Stimulated activated naive CD8-positive, alpha-beta T cell treated with anti-CD3 and anti-CD28 coated beads, Interleukin-15, amount 100 ng/mL, for 72 hours (primary cell): Measurements from ENCODE around the gene DAP.

Experiments
- ATAC-seq: fragments of 150-1000 bp; cut with Tn5 transposase; 2 replicates; pipeline ENCODE4 v1.10.0; 2021; ENCODE audit warnings: mild to moderate bottlenecking, moderate library complexity
- DNase-seq, 2 donors: peaks; one replicate each; pipeline ENCODE4 v3.0.0; 2021 to 2022
- H3K27ac Mint-ChIP-seq, 2 donors: one replicate each; pipeline ENCODE4 v1.8.0; 2022; ENCODE audit warnings: mild to moderate bottlenecking in 2 of 2, mixed read lengths in 2 of 2, moderate library complexity in 2 of 2
- H3K27me3 Mint-ChIP-seq: one replicate; pipeline ENCODE4 v1.8.0; 2022; ENCODE audit warnings: mixed read lengths
- H3K4me1 Mint-ChIP-seq: one replicate; pipeline ENCODE4 v1.8.0; 2022; ENCODE audit warnings: mild to moderate bottlenecking, mixed read lengths
- H3K4me3 Mint-ChIP-seq, 2 donors: one replicate each; pipeline ENCODE4 v1.8.0; 2022; ENCODE audit warnings: mild to moderate bottlenecking in 2 of 2, mixed read lengths in 2 of 2, moderate library complexity in 1 of 2
- H3K9me3 Mint-ChIP-seq, 2 donors: one replicate each; pipeline ENCODE4 v1.8.0; 2022; ENCODE audit warnings: mixed read lengths in 2 of 2

The DAP gene

DNA sequence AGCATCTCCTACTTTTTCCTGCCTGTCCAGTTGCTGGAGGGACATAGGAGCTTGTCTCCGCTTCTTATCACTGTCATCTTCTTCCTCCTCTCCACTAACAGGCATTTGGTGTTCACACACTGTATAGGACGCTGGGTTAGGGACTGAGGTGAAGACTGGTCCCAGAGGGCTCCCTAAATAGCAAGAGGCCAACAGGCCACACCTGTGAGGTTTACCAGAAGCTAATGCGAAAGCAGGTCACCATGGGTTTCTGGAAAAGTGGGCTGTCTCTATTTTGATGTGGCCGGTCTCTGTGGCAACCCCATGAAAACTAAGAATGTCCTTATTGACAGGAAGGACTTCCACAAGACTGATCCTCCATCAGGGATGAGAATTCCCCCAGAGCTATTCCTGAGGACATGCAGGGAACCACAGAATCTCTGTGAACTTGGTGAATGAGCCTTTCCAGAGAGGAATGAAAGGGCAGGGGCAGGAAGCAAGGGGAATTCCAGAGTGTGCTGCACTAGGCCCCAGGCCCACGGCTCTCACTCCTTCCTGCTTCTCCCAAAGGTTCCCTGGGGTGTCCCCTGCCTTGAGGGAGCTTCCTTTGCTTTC, 61.7 kb downstream of the DAP start:
- no peak for DNase-seq
- H3K27me3 Mint-ChIP-seq = no peaks in the 10 kb centered on the region
- H3K27ac Mint-ChIP-seq = peak overlapping the region in 1 of 2 donors; percentile 66
- H3K4me3 Mint-ChIP-seq = no peak overlapping the region
- peak; percentile 7 for ATAC-seq
- no peaks in the 10 kb centered on the region for H3K9me3 Mint-ChIP-seq
- peaks cover 63% of the 10 kb centered on the region for H3K4me1 Mint-ChIP-seq

DNA sequence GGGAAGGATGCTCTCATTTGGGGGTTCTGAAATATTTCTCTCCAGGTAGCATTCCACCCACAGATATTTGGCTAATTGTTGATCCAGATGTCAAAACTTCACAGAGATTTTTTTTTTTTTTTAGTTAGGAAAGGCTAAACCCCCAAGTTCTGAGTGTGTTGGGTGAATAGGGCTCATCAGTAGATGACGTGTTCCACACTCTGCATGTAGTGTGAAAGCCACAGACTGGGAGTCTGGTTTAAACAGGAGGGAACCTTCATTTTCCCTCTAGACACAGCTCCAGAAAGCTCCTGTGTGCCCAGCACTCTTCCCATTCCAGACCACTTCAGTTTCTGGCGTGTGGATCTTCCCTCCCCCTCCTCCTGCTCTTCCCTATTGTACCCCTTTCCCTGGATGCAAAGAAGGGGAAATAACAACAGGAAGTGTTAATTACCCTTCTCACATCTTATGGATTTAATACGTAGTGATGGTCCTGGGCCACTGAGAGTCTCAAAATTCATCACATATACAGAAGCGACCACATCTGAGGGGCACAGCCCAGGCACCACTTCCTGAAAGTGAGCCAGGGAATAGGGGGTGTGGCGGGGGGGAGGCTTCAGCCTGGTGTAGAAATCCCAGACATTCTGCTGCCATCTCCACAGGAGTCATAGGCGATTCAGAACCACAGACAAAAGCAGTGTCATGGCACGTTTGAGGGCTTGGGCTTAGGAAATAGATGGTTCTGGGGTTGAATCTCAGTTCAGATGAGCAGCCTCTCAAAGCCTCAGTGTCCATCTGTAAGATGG, 65.1 kb downstream of the DAP start:
- DNase-seq (no peak), ATAC-seq (peak; percentile 59)
- Mint-ChIP-seq H3K4me1 (peaks cover 49% of the 10 kb centered on the region), H3K4me3 (no peak overlapping the region), H3K27me3 (no peaks in the 10 kb centered on the region), H3K9me3 (no peaks in the 10 kb centered on the region), H3K27ac (peak overlapping the region in 1 of 2 donors; percentile 49)

DNA sequence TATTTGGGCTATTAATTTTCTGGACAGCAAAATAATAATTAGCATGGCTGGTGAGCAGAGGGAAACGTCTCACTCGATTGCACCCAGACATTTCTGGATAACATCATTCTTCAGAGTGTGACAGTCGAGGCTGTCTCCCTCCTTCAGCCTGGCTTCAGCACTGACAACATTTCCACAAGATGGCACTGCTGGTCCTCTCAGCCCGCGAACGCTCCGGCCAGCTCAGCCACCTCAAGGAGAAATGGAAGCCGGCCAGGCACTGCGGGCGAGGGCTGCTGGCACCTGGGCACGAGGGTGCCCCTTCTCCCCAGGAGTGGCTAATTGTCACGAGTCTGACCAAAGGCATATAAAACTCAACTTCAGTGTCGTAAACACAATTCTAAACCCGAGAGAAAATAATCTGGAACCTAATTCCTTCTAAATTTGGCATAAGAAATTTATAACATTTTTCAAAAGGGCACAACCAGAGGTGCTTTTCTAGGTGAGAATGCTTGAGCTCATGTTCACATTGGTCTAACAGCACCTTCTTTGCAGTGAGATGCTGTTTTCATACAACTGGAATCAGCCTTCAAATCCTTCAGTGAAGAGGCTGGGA, 65.9 kb downstream of the DAP start:
- H3K27ac Mint-ChIP-seq = no peak overlapping the region
- no peaks in the 10 kb centered on the region for H3K27me3 Mint-ChIP-seq
- ATAC-seq (peak; percentile 51), DNase-seq (no peak)
- no peak overlapping the region for H3K4me3 Mint-ChIP-seq
- H3K9me3 Mint-ChIP-seq = no peaks in the 10 kb centered on the region
- H3K4me1 Mint-ChIP-seq = peaks cover 44% of the 10 kb centered on the region

DNA sequence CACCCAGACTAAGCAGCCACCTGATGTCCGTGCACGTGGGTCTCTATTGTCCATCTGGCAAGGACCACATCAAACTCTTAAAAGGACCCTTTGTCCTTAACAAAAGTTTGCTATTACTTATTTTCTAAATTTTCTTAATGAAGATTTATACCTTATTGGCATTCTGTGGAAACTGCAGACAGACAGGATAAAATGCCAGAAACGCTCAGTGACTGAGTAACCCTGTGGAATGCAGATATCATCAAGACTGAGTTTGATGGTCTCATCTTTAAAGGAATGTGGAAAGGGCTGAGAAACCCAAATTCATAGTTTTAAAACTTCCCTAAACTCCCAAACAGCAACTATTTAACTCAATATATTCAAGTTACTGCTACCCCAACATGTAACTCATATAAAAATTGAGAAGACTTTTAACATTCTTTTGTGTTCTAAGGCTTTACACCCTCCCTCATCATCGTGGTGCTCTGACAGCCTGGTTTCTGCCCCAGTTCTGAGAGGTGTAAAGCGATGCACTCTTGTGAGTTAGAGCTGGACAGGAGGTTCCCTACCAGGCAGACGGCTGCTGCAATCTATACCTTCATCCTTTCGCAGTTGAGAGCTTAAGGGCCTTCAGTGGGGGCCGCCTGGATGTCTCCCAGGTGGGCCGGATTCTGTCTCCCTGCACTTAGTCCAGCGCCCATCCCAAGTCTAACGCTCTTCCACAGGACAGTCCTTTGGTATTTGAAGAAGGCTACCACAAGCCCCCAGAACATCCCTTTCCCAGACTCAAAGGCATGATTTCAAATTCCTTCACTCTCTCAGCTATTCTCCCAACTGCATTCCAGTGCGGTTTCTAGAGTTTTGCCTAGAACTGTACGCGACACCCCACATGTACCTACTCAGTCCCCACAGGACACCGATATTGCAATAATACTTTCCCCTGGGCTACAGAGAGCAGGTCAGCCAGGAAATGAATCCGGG, 68.9 kb downstream of the DAP start:
- DNase-seq = no peak
- Mint-ChIP-seq H3K27me3 (no peaks in the 10 kb centered on the region), H3K4me1 (peaks cover 22% of the 10 kb centered on the region), H3K27ac (no peak overlapping the region), H3K9me3 (no peaks in the 10 kb centered on the region), H3K4me3 (no peak overlapping the region)
- no peak for ATAC-seq

DNA sequence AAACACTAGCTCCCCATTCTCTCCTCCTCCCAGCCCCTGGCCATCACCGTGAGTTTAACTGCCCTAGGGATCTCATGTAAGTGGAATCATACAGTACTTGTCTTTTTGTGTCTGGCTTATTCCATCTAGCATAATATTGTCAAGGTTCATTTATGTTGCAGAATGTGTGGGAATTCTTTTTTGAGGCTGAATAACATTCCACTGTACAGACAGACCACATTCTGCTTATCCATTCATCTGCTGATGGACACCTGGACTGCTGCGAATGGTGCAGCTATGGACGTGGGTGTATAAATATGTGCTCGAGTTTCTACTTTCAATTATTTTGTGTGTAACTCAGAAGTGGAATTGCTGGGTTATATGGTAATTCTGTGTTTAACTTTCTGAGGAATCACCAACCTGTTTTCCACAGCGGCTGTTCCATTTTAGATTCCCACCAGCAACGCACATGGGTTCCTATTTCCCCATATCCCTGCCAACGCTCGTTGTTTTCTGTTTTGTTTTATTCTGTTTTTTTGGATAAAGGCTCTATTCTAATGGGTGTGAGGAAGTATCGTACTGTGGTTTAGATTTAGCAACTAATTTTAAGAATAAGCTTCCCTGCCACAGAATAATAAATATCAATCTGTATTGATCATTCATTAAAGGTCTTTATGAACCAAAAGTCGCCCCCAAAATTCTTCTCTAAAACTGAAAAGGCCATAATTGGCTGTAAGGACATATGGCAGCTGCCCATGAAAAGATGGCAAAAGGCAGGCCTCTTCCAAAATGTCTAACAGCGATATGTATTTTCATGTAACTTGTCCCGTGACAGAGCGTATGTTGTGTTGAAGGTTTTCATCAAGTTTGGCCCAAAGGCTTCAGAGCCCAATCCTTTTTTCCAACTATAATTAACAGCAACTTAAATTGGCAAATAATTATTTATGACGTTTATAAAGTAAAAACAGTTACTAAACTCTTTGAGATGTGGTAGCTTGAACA, 70.3 kb downstream of the DAP start:
- peaks cover 9% of the 10 kb centered on the region for H3K4me1 Mint-ChIP-seq

DNA sequence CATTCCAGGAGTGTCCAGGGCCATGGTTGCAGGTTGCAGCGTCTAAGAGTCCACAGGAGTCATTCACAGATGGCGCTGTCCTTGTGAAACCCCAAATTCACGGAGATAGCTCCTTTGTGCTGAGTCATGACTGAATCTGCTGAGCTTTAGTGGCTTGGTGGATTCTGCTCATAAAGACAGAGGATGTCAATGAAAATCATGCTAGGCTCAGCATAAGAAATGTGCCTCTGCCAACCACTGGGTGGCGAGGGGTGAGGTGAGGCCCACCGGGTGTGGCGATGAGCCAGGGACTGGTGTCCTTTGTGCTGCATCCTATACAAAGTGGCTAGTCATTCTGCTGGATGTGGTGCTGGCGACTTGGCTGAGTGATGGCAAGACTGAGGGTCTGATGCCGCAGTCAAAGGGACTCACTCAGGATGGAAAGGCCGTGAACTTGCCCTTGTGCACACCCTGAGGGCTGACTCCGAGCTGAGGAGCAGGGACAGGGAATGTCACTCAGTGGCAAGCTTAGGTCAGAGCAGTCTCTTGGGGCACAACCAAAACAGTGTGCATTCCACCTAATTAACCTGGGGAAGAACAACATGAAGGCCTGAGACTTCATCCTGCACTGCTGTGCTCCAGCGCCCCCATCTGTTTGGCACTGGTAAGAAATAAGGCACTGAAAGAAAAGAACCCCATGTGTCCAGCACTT, 71.5 kb downstream of the DAP start:
- Mint-ChIP-seq H3K27me3 (no peaks in the 10 kb centered on the region), H3K27ac (peak overlapping the region; percentile 17 to 85), H3K4me3 (no peak overlapping the region), H3K9me3 (no peaks in the 10 kb centered on the region), H3K4me1 (no peaks in the 10 kb centered on the region)
- ATAC-seq = peak; percentile 66
- DNase-seq = peak; percentile 16 to 27

More for the DNA sequence above, 70.3 kb downstream of the DAP start:
- ATAC-seq (no peak), DNase-seq (no peak)
- Mint-ChIP-seq H3K27me3 (no peaks in the 10 kb centered on the region), H3K4me3 (no peak overlapping the region), H3K9me3 (no peaks in the 10 kb centered on the region), H3K27ac (no peak overlapping the region)

DNA sequence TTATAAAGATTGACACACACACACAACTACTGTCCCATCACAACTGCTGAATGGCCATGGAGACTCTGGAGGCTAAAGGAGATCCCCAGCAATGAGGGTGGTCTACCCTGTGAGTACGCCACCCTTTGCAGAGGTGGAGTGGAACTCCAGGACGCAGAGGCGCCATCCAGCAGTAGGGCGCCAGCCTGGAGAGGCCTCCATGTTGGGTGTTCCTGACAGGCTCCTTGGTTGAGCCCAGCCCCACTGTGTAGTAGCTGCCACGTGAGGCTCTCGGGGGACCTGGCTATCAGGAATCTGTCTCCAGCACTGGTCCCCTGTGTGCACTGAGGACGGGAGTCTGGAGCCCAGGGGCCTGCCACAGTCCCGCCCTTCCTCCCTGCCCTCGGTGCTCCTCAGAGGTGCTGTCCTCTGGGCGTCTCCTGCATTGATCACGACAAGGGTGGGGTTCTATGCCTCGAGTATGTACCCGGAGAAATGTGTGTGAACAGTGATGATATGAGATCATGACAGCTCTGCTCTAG, 72.3 kb downstream of the DAP start:
- Mint-ChIP-seq H3K27me3 (no peaks in the 10 kb centered on the region), H3K9me3 (no peaks in the 10 kb centered on the region), H3K4me3 (no peak overlapping the region), H3K4me1 (no peaks in the 10 kb centered on the region), H3K27ac (peak overlapping the region in 1 of 2 donors; percentile 17)
- ATAC-seq = no peak
- no peak for DNase-seq

DNA sequence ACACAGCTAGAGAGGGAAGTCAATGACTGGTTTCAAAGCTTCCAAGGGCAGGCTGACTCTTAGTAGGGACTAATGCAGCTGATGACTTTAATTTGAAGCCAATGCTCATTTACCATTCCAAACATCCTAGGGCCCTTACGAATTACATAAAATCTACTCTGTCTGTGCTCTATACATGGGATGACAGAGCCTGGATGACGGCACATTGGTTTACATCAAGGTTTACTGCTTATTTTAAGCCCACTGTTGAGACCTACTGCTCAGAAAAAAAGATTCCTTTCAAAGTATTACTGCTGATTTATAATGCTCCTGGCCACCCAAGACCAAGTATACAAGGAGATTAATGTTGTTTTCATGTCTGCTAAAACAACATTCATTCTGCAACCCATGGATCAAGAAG, 74.1 kb downstream of the DAP start:
- Mint-ChIP-seq H3K4me1 (no peaks in the 10 kb centered on the region), H3K4me3 (no peak overlapping the region), H3K9me3 (no peaks in the 10 kb centered on the region), H3K27me3 (no peaks in the 10 kb centered on the region), H3K27ac (no peak overlapping the region)
- DNase-seq (no peak), ATAC-seq (no peak)

DNA sequence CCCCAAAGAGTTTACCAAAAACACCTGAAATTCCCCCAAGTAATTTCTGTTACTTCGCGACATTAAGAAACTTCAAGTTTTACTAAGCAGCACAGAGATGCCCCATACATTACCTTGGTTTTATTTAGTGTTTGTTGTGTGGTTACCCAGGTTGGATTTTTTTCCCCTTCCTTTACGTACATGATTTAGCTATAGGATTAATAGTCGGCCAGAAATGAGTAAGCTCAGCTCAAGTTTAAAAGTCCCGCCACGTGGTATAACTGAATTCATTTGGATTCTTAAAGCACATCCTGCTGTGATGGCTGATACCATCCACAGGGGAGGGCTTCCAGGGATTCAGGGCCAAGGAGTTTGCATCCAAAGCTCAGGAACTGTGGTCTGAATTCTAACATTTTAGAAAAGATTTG, 75.9 kb downstream of the DAP start:
- H3K27ac Mint-ChIP-seq = peak overlapping the region in 1 of 2 donors; percentile 17
- DNase-seq (no peak), ATAC-seq (peak; percentile 64)
- no peaks in the 10 kb centered on the region for H3K4me1 Mint-ChIP-seq
- H3K27me3 Mint-ChIP-seq = no peaks in the 10 kb centered on the region
- no peak overlapping the region for H3K4me3 Mint-ChIP-seq
- no peaks in the 10 kb centered on the region for H3K9me3 Mint-ChIP-seq

DNA sequence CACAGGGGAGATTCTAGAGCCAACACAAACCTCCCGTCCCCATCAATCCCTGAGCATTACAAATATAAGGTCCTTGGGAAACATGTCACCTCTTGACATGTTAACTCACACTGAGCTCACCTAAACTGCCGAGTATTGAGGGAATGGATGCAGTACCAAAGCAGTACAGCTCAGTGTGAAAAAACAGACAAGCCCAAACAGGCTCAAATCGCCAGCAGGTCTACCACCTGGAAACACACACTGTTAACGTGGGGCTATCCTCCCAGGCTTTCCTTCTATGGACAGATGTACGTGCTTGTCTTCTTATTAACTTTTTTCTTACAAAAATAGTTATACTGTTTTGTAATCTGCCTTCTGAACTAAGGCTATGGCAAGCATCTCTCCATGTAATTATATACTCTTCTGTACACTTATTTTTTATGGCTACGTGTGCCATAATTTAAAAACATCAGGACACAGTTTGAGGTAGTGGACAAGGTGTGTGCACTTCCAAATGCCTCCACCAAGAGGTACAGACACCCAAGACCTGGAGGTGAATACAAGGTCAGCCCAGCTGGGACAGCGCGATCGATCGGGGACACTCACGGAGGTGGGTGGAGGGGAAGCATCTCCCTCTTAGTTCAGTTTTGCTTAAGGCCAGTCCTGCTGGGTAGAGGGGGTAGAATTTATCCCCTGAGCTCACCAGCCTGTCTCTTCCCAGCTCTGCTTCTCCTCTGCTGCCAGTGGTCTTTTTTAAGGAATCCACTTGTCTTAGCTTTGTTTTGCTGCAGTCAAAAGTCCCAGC, 76.5 kb downstream of the DAP start:
- H3K4me3 Mint-ChIP-seq = no peak overlapping the region
- DNase-seq (no peak), ATAC-seq (no peak)
- H3K27ac Mint-ChIP-seq = peak overlapping the region in 1 of 2 donors; percentile 27
- H3K9me3 Mint-ChIP-seq = no peaks in the 10 kb centered on the region
- no peaks in the 10 kb centered on the region for H3K4me1 Mint-ChIP-seq
- no peaks in the 10 kb centered on the region for H3K27me3 Mint-ChIP-seq

DNA sequence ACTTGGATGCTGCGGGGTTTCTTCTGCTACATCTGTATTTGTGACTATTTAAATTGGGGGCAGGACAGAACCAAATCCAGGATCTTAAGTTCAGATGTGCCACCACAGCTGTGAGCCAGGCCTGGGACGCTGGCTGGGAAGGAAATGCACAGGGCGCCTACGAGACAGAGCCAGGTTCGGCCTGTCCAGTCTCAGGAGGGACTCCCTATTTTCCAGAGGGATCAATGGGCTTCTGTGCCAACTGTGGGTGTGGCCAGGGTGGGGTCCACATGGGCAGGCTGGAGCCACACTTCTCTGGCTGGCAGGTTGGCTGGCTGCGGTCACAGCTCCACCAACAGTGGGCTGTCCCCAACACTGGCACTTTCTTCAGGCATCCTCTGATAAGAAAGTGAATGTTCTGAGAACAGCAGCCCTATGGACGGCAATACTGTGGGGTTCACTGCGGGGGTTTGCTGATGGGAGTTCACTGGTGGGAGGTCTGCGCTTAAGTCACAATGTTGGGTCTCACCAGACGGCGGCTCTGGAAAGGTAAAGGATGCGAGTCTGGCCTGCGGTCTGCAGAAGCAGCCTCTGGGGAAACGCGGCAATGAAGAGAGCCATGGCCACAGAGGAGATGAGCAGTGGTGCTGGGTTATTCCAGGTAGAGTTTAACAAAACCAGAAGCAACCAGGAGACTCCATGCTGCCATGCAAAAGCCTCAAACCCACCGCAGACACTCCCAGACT, 78.1 kb downstream of the DAP start:
- no peaks in the 10 kb centered on the region for H3K27me3 Mint-ChIP-seq
- ATAC-seq (no peak), DNase-seq (no peak)
- H3K4me3 Mint-ChIP-seq = no peak overlapping the region
- H3K9me3 Mint-ChIP-seq = peaks cover 0 to 2% of the 10 kb centered on the region in 2 donors
- peak overlapping the region in 1 of 2 donors; percentile 29 for H3K27ac Mint-ChIP-seq
- H3K4me1 Mint-ChIP-seq = no peaks in the 10 kb centered on the region

DNA sequence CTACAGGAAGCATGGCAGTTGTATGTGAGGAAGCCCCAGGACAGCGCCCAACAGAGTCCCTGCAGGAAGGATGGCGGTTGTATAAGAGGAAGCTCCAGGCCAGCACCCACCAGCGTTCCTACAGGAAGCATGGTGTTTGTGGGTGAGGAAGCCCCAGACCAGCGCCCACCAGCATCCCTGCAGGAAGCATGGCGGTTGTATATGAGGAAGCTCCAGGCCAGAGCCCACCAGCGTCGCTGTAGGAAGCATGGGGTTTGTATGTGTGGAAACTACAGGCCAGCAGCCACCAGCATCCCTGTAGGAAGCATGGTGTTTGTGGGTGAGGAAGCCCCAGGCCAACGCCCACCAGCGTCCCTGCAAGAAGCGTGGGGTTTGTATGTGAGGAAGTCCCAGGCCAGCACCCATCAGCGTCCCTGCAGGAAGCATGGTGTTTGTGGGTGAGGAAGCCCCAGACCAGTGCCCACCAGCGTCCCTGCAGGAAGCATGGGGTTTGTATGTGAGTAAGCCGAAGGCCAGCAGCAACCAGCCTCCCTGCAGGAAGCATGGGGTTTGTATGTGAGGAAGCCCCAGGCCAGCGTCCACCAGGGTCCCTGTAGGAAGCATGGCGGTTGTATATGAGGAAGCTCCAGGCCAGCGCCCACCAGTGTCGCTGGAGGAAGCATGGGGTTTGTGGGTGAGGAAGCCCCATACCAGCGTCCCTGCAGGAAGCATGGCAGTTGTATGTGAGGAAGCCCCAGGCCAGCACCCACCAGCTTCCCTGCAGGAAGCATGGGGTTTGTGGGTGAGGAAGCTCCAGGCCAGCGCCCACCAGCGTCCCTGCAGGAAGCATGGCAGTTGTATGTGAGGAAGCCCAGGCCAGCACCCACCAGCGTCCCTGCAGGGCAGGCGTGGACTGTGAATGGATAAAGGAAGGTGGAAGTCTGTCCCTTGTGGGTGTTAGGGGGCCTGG, 79.0 kb downstream of the DAP start:
- Mint-ChIP-seq H3K9me3 (peaks cover 0 to 12% of the 10 kb centered on the region in 2 donors), H3K4me1 (no peaks in the 10 kb centered on the region)

More for the DNA sequence above, 79.0 kb downstream of the DAP start:
- Mint-ChIP-seq H3K4me3 (no peak overlapping the region), H3K27ac (no peak overlapping the region), H3K27me3 (no peaks in the 10 kb centered on the region)
- ATAC-seq (no peak), DNase-seq (no peak)
